NB4 (cell line): Measurements from ENCODE around the gene TTLL7.

Experiments used
- DNase-seq: peaks from one replicate; pipeline ENCODE4 v3.0.0; 2010; ENCODE audit warnings: low read depth
- H3K4me3 ChIP-seq: one replicate; pipeline ENCODE4 v1.5.1; 2011; ENCODE audit warnings: mild to moderate bottlenecking, low read depth, low read length, moderate library complexity
- MYC ChIP-seq: IDR thresholded peaks from 2 replicates; pipeline ENCODE4 v1.6.1; 2011; ENCODE audit warnings: low read depth, low read length
- POLR2A ChIP-seq: IDR thresholded peaks from 2 replicates; pipeline ENCODE4 v1.6.1; 2011; ENCODE audit warnings: mild to moderate bottlenecking; ENCODE audit not compliant: insufficient read length; ENCODE audit errors: extremely low read depth
- TF ChIP-seq, protein P1 (sequence below): IDR thresholded peaks from 2 replicates; pipeline ENCODE4 v1.6.1; 2011; ENCODE audit warnings: low read depth, low read length
- TF ChIP-seq, protein P2 (sequence below): IDR thresholded peaks from one replicate; pipeline ENCODE4 v1.5.1; 2012; ENCODE audit warnings: low read depth, low read length

Gene TTLL7

DNA sequence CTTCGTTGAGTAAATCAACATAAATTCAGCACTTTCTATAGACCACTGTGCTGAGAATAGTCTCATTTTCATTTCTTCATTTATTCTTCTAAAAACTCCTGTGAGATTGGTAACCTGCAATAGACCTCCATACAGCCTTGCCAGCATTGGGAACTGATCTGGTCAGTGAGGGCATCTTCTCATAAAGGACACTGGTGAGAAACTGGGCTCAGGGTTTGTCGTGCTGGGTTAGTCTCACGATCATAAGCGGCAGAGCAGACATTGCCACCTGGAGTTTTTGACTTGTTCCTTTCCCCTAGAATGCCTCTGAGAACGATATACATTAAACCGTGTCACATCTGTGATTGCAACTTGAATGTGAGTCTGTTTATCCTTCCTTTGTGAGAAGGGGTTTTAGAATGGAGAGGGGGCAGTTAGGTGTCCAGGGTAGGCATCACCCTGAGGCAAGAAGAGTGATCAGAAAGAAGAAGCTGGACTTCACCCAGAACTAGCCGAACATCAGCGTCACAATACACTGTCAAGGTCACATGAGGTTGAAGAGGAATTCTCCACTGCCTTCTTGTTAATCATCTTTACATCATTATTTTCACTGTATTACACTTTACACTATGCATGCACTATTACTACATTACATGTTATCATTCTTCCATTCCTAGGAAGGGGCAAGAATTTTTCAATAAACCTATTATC, 1.4 kb upstream of the TTLL7 start:
- DNase-seq = no peak
- no peak overlapping the region for H3K4me3 ChIP-seq
- no peak for TF ChIP-seq MYC

DNA sequence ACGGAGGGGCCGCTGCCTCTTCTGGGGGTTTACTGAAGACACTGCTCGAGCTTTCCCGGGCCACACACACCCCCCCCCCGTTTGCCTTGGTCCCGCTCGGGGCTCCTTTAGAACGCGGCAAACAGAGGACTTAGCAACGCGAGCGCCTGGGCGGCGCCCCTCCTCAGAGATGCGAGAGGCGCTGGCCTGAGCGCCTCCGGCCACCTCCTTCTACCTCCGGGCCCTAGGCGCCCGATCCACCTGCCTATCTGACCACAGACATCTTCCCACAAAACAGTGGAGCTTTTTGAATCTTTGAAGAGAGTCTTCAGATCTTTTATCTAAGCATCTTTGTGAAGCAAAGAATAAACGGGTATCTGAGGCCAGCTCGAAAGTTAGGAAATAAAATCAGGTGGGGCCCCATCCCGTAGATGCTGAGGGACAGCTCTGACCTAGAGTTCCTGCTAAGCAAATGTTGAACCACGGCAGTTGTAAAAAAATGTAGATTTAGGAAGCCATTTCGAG, 436 bp upstream of the TTLL7 start:
- peak; percentile 64 for DNase-seq
- no peak for TF ChIP-seq MYC
- TF ChIP-seq, protein P1, sequence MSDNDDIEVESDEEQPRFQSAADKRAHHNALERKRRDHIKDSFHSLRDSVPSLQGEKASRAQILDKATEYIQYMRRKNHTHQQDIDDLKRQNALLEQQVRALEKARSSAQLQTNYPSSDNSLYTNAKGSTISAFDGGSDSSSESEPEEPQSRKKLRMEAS = no peak
- TF ChIP-seq, protein P2, sequence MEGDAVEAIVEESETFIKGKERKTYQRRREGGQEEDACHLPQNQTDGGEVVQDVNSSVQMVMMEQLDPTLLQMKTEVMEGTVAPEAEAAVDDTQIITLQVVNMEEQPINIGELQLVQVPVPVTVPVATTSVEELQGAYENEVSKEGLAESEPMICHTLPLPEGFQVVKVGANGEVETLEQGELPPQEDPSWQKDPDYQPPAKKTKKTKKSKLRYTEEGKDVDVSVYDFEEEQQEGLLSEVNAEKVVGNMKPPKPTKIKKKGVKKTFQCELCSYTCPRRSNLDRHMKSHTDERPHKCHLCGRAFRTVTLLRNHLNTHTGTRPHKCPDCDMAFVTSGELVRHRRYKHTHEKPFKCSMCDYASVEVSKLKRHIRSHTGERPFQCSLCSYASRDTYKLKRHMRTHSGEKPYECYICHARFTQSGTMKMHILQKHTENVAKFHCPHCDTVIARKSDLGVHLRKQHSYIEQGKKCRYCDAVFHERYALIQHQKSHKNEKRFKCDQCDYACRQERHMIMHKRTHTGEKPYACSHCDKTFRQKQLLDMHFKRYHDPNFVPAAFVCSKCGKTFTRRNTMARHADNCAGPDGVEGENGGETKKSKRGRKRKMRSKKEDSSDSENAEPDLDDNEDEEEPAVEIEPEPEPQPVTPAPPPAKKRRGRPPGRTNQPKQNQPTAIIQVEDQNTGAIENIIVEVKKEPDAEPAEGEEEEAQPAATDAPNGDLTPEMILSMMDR = no peak
- TF ChIP-seq POLR2A = no peak
- H3K4me3 ChIP-seq = peak overlapping the region; percentile 56

DNA sequence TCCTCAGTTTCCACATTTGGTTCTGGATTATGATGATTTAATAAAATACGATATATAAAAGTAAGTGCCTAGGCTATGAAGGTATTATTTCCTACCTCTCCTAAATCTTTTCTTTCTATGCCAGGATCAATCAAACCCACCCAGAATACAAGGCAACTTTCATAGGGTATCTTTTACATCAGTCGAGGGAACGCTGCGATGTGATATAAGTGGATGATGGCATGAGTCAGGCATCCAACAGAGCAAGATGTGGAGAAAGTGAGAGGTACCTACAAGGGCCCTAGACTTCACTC, 781 bp downstream of the TTLL7 start:
- H3K4me3 ChIP-seq = no peak overlapping the region
- no peak for DNase-seq
- TF ChIP-seq POLR2A = no peak
- TF ChIP-seq, protein P1 = no peak
- TF ChIP-seq, protein P2 = no peak
- no peak for TF ChIP-seq MYC

DNA sequence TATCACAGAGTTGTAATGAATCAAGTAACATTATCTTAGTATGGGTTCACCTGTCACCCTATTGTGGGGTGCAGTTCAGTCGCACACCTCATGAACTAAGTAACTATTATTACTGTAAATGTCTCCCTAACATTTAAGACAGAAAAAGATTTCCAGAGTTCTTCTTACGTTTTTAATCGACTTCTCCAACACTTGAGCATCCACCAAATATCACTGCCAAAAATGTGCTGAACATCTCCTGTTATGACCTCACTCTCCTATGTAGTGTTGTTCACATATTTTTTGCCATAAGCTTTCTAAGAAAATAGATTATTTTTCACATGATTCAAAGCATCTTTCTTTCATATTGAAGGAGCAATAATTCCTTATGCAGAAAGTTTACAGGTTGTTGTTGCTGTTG, 1.3 kb downstream of the TTLL7 start:
- no peak overlapping the region for H3K4me3 ChIP-seq
- TF ChIP-seq, protein P1 = no peak
- TF ChIP-seq POLR2A = no peak
- no peak for TF ChIP-seq MYC
- TF ChIP-seq, protein P2 = no peak
- DNase-seq = no peak

DNA sequence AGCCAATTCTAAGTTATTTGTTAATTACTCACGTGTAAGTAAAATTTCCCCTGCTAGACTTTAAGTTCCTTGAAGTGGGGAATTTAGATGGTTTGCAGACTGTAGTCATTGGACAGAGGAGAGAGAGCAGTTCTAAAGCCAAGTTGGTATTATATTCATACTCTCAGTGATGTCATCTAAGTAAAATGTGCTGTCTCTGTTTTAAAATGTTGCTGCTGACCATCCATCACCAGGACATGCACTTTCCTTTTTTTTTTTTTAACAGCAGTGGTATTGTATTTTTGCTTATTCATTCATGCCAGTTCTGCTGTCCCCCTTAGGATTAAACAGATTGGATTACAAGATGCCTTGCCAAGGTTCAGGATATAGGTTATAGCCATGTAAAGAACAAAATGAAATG, 2.3 kb downstream of the TTLL7 start:
- no peak overlapping the region for H3K4me3 ChIP-seq
- DNase-seq = no peak

DNA sequence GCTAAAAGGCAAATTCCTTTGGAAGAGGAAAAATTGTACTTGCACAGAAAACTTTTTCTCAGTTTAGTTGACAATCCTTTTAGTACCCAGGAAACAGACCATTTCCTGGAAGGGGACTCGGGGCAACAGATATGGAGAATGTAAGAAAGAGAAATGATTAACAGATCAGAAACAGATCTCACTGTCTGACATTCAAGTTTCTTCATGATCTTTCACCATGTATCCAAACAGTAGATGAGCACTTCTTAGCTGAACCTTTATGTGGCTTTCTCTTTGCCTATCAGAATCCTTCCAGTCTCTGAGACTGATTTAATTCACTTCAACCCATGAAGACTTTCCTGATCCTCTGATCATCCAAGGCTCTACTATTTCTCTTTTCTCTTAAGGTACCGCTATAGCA, 2.7 kb downstream of the TTLL7 start:
- DNase-seq = no peak
- H3K4me3 ChIP-seq = no peak overlapping the region
- TF ChIP-seq, protein P2 = no peak
- TF ChIP-seq, protein P1 = no peak
- TF ChIP-seq MYC (no peak), POLR2A (no peak)

More for the DNA sequence above, 2.3 kb downstream of the TTLL7 start:
- no peak for TF ChIP-seq POLR2A
- TF ChIP-seq MYC = no peak
- TF ChIP-seq, protein P1 = no peak
- TF ChIP-seq, protein P2 = no peak
